K562 (cell line): ENCODE data around the gene CLEC2L. TPM values are rescaled to one million over a fixed set of nuclear protein-coding genes. Genes with fewer than 3 reads are reported as not detected.
A peak's percentile ranks its signal among the peaks of the same experiment; 100 is the strongest.

ENCODE experiments used
- ATAC-seq: fragments of 200-7000 bp; cut with Tn5 transposase; 3 replicates; pipeline ENCODE4 v1.9.1; 2020; ENCODE audit warnings: moderate library complexity
- BruUV-seq: library from RNA; stranded (reverse); fragments of 400-500 nt; replicated peaks from 2 replicates; lab custom pipeline; 2021; lab: Mats Ljungman, UMichigan
- CTCF ChIA-PET: fragments of 300-600 bp; formaldehyde crosslinking; extraction: SDS; loops from one replicate; lab custom pipeline; 2021; ENCODE audit warnings: low intra/inter-chr PET ratio; lab: Yijun Ruan, JAX
- POLR2A ChIA-PET: fragments of 300-600, 350-650 bp; sonication (Branson Sonifier 250); formaldehyde crosslinking; extraction: SDS; loops from one replicate; lab custom pipeline; 2021; ENCODE audit warnings: antibody characterized with exemption, inconsistent platforms; lab: Yijun Ruan, JAX
- DNase-seq, 4 experiments: peaks; one replicate each; pipeline versions ENCODE4 v3.0.0 to v3.0.0-alpha.2; 2011 to 2018; ENCODE audit warnings: low spot score in 3 of 4, mixed read lengths in 3 of 4; ENCODE audit errors: extremely low read depth in 1 of 4
- FAIRE-seq: peaks from 2 replicates; lab custom pipeline; 2011; peaks lifted over from hg19 to GRCh38; lab: Jason Lieb, UNC
- H2AFZ ChIP-seq: 2 replicates; pipeline ENCODE4 v1.6.0; 2011; ENCODE audit warnings: low read depth, low read length, control low read depth, inconsistent platforms
- H3K27ac ChIP-seq: fragments of 200-600 bp; 3 replicates; pipeline ENCODE4 v1.8.0; 2011; ENCODE audit warnings: low read depth, mild to moderate bottlenecking, control low read depth, inconsistent platforms, low read length, moderate library complexity, mixed read lengths; ENCODE audit errors: extremely low read depth
- H3K27me3 ChIP-seq, 2 experiments: fragments of 300-600 bp in 1 of 2; 2 replicates in 1 of 2; 3 replicates in 1 of 2; pipeline versions ENCODE4 v1.6.0 to v1.8.0; 2011; ENCODE audit warnings: inconsistent platforms in 2 of 2, low read length in 2 of 2, mild to moderate bottlenecking in 1 of 2, mixed read lengths in 1 of 2, moderate library complexity in 1 of 2; ENCODE audit not compliant: control insufficient read depth in 2 of 2, insufficient read depth in 2 of 2
- H3K36me3 ChIP-seq: fragments of 300-600 bp; 3 replicates; pipeline ENCODE4 v1.8.0; 2011; ENCODE audit warnings: mild to moderate bottlenecking, low read length, inconsistent platforms; ENCODE audit not compliant: control insufficient read depth, insufficient read depth
- H3K4me1 ChIP-seq, 2 experiments: fragments of 200-600 bp in 1 of 2; replicated peaks in 1 of 2; 2 replicates in 1 of 2; 3 replicates in 1 of 2; pipeline versions ENCODE4 v1.5.1 to v1.8.0; 2011; ENCODE audit warnings: inconsistent platforms in 2 of 2, low read length in 2 of 2, mild to moderate bottlenecking in 1 of 2, mixed read lengths in 1 of 2, moderate library complexity in 1 of 2; ENCODE audit not compliant: control insufficient read depth in 2 of 2, insufficient read depth in 2 of 2
- H3K4me2 ChIP-seq: 2 replicates; pipeline ENCODE4 v1.6.1; 2011; ENCODE audit warnings: low read length, control low read depth, inconsistent platforms, mixed read lengths; ENCODE audit not compliant: insufficient read depth
- H3K4me3 ChIP-seq: fragments of 200-600 bp; sonication (generic), shearing (Covaris generic); 2 replicates; pipeline ENCODE4 v1.5.1; 2016; ENCODE audit warnings: control low read depth, inconsistent platforms
- H3K79me2 ChIP-seq: fragments of 200-600 bp; 3 replicates; pipeline ENCODE4 v1.8.0; 2011; ENCODE audit warnings: low read length, inconsistent platforms; ENCODE audit not compliant: control insufficient read depth, insufficient read depth
- H3K9ac ChIP-seq, 2 experiments: 2 replicates each; pipeline versions ENCODE4 v1.6.0 to v1.6.1; 2011; ENCODE audit warnings: low read depth in 2 of 2, low read length in 2 of 2, control low read depth in 1 of 2, inconsistent platforms in 1 of 2, mild to moderate bottlenecking in 1 of 2, mixed read lengths in 1 of 2; ENCODE audit not compliant: insufficient read depth in 1 of 2
- H3K9me1 ChIP-seq: one replicate; pipeline ENCODE4 v1.6.0; 2011; ENCODE audit warnings: inconsistent platforms, mild to moderate bottlenecking, low read length, moderate library complexity; ENCODE audit not compliant: control insufficient read depth, insufficient read depth
- H3K9me3 ChIP-seq: replicated peaks from 2 replicates; pipeline ENCODE4 v1.5.1; 2011; ENCODE audit warnings: low read depth, low read length, inconsistent platforms; ENCODE audit not compliant: control insufficient read depth, insufficient read depth
- H4K20me1 ChIP-seq: replicated peaks from 2 replicates; pipeline ENCODE4 v1.6.1; 2011; ENCODE audit warnings: low read length, inconsistent platforms, mixed read lengths; ENCODE audit not compliant: control insufficient read depth, insufficient read depth
- FOXK1 ChIP-seq: sonication (generic); formaldehyde crosslinking; IDR thresholded peaks from 2 replicates; pipeline ENCODE4 v1.8.0; 2022; ENCODE audit warnings: missing genetic modification reagents, mild to moderate bottlenecking, borderline replicate concordance
- POLR2AphosphoS2 ChIP-seq: IDR thresholded peaks from 2 replicates; pipeline ENCODE4 v1.6.1; 2012; ENCODE audit warnings: low read length, improper control_type of control experiment
- RAD21 ChIP-seq, 2 experiments: fragments of 250-450 bp in 1 of 2; fragments of 450-650 bp in 1 of 2; sonication (Bioruptor Pico) in 1 of 2; formaldehyde crosslinking in 1 of 2; IDR thresholded peaks in 1 of 2; conservative IDR thresholded peaks in 1 of 2; 2 replicates each; pipeline versions ENCODE4 v1.4.0 to v1.8.0; 2020 to 2022; ENCODE audit warnings: mild to moderate bottlenecking in 2 of 2, moderate library complexity in 1 of 2
- RBM34 ChIP-seq: fragments of 200-400 bp; formaldehyde crosslinking; IDR thresholded peaks from 2 replicates; pipeline ENCODE4 v1.6.1; 2018; ENCODE audit warnings: low read length, borderline replicate concordance; ENCODE audit not compliant: insufficient read depth
- SAP30 ChIP-seq: fragments of 200-600 bp; sonication (generic); IDR thresholded peaks from 2 replicates; pipeline ENCODE4 v1.6.1; 2012; ENCODE audit warnings: borderline replicate concordance, low read depth, mild to moderate bottlenecking, moderate library complexity, low read length, control low read depth, inconsistent platforms; ENCODE audit not compliant: insufficient read depth, poor library complexity, severe bottlenecking
- TGIF2 ChIP-seq: sonication (generic); formaldehyde crosslinking; IDR thresholded peaks from 2 replicates; pipeline ENCODE4 v1.8.1; 2022; ENCODE audit warnings: mild to moderate bottlenecking, missing genetic modification reagents, moderate library complexity
- WGBS: fragments of 100-300 bp; shearing (Covaris generic); methylation state at CpG from one replicate; pipeline ENCODE4 v1.1.6; 2016; ENCODE audit warnings: low coverage, mixed read lengths; ENCODE audit not compliant: insufficient coverage; ENCODE audit errors: missing lambda C conversion rate; 5-methylcytosine and 5-hydroxymethylcytosine counted together
- in situ Hi-C: fragments of 300-500 bp; cut with MboI; formaldehyde crosslinking; loops from 4 replicates; pipeline ENCODE4 v1.15.0; 2018; ENCODE audit warnings: inconsistent platforms, mixed read lengths
- intact Hi-C: fragments of 100-400 bp; cut with micrococcal nuclease; formaldehyde crosslinking; loops from 2 replicates; pipeline ENCODE4 v1.14.2; 2022
- polyA plus RNA-seq, 8 experiments: library from polyadenylated mRNA; depleted of rRNA in 4 of 8; stranded (reverse) in 5 of 8; unstranded in 3 of 8; fragments of >200 nt; fragmentation: Nextera tagmentation in 2 of 8; fragmentation: Illumina TruSeq in 1 of 8; extraction: Ambion mirVana in 2 of 8; extraction: Trizol in 1 of 8; gene quantifications; 2 replicates each; pipeline versions ENCODE4 v1.2.1 to v1.2.3, GENCODE V29; 2011 to 2014; ENCODE audit warnings: inconsistent platforms in 1 of 8, missing spikeins in 1 of 8
- total RNA-seq, 7 experiments: library from RNA; depleted of rRNA in 6 of 7; stranded (reverse); fragments of >200 nt in 6 of 7; fragmentation: Illumina TruSeq in 2 of 7; extraction: Trizol in 2 of 7; gene quantifications; 2 replicates each; pipeline versions ENCODE4 v1.2.1 to v1.2.3, GENCODE V29; 2011 to 2021; ENCODE audit warnings: low replicate concordance in 1 of 7
- TF ChIP-seq, protein P1 (sequence below): sonication (generic); formaldehyde crosslinking; IDR thresholded peaks from 2 replicates; pipeline ENCODE4 v1.8.0; 2022; ENCODE audit warnings: missing genetic modification reagents, mild to moderate bottlenecking, borderline replicate concordance

CLEC2L gene
- total and polyA plus RNA-seq, 9 of the 15 experiments (the other 6 are each of a cell fraction or from before 2014, with no cell fraction given): 0.84 to 5.5 (median 1.8) TPM

DNA sequence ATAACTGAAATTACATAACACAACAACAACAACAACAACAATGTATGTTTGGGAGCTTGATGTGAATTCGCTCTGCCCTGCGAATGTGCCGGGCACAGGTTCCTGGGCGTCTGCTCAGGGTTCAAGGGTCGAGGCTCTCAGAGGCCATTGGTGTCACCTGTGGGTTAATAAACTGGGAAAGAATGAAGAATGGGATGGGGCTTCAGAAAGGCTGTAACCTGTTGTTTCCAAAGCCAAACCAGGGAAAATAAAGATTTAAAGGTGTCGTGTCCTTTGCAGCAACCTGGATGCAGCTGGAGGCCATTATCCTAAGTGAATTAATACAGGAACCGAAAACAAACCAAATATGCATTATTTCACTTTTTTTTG lies 22.7 kb upstream of the CLEC2L start:
- ChIA-PET CTCF (interaction anchor here (0.6 to 2.5 kb wide), 5 partner anchors 70 to 502 kb away, joined by 4 to 20 read pairs (median 10); no protein-coding TSS in a partner anchor), POLR2A (interaction anchor here (0.7 to 1.2 kb wide), 2 partner anchors 11 to 190 kb away, joined by 4 read pairs; no protein-coding TSS in a partner anchor)
- intact Hi-C loops: loop anchor here (2.0 kb wide), 4 partner anchors 66 to 504 kb away; no protein-coding TSS in a partner anchor
- peaks cover 45 to 72% of the 10 kb centered on the region in 2 experiments for H3K27me3 ChIP-seq
- 53% methylated on average over 7 of the region's 7 CpGs for WGBS
- no peaks in the 10 kb centered on the region for H3K36me3 ChIP-seq
- FAIRE-seq (no peak), ATAC-seq (no peak), DNase-seq (no peak)
- H3K9me1 ChIP-seq: no peaks in the 10 kb centered on the region
- no TSS peak for BruUV-seq
- peaks cover 2 to 13% of the 10 kb centered on the region in 2 experiments; a peak in 2 of 5 replicates for H3K4me1 ChIP-seq
- H3K27ac ChIP-seq: no peak overlapping the region
- in situ Hi-C loops: loop anchor here (5.0 kb wide), 1 partner anchor 502 kb away; no protein-coding TSS in a partner anchor
- H4K20me1 ChIP-seq: peaks cover 19% of the 10 kb centered on the region; the same call in 1 of the 2 replicates
- H3K9me3 ChIP-seq: no peaks in the 10 kb centered on the region
- peak overlapping the region; percentile 75; the same call in 1 of the 2 replicates for H3K4me2 ChIP-seq
- H3K79me2 ChIP-seq: no peaks in the 10 kb centered on the region
- H3K9ac ChIP-seq: peak overlapping the region in 1 of 2 experiments; percentile 89; a peak in 2 of 4 replicates
- no peak overlapping the region; the same call in 1 of the 2 replicates for H2AFZ ChIP-seq
- no peak overlapping the region for H3K4me3 ChIP-seq
- TF ChIP-seq TGIF2 (no peak), SAP30 (no peak), RBM34 (no peak), POLR2AphosphoS2 (no peak), RAD21 (CRISPR knock-in tag; conservative IDR thresholded peaks at IDR 0.05 in 1 of 2, IDR thresholded peaks at IDR 0.05 in 1 of 2) (no peak), FOXK1 (CRISPR knock-in tag) (peak; percentile 68; the same call in 1 of the 2 replicates)
- TF ChIP-seq, protein P1, sequence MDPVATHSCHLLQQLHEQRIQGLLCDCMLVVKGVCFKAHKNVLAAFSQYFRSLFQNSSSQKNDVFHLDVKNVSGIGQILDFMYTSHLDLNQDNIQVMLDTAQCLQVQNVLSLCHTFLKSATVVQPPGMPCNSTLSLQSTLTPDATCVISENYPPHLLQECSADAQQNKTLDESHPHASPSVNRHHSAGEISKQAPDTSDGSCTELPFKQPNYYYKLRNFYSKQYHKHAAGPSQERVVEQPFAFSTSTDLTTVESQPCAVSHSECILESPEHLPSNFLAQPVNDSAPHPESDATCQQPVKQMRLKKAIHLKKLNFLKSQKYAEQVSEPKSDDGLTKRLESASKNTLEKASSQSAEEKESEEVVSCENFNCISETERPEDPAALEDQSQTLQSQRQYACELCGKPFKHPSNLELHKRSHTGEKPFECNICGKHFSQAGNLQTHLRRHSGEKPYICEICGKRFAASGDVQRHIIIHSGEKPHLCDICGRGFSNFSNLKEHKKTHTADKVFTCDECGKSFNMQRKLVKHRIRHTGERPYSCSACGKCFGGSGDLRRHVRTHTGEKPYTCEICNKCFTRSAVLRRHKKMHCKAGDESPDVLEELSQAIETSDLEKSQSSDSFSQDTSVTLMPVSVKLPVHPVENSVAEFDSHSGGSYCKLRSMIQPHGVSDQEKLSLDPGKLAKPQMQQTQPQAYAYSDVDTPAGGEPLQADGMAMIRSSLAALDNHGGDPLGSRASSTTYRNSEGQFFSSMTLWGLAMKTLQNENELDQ (CRISPR knock-in tag): 0 out of 2 replicates have a peak, but pooled peaks have one; percentile 61
- TF ChIP-seq, all 486 proteins: peak for 2
